GM19324 (cell line): ENCODE measurements around the gene SLC35G6.

Source experiments
- ATAC-seq: cut with Tn5 transposase; IDR thresholded peaks from one replicate; pipeline ENCODE4 v1.9.1; 2021; ENCODE audit warnings: mild to moderate bottlenecking, moderate library complexity; ENCODE audit not compliant: unreplicated experiment, low FRiP score

SLC35G6 gene

DNA sequence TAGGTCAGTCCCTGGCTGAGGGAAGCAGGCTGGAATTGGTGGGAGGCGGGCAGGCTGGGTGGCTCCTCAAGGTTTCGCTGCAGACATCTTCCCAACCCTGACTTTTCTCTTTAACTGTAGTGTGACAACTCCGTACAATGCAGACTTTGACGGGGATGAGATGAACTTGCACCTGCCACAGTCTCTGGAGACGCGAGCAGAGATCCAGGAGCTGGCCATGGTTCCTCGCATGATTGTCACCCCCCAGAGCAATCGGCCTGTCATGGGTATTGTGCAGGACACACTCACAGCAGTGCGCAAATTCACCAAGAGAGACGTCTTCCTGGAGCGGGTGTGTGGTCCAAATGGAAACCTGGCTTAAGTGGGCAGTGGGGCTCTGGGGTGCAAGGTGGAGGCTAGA is 17.9 kb downstream of the SLC35G6 start:
- ATAC-seq: no peak

- no peak for ATAC-seq
Observed at GRCh38 chr17:7501729-7502128, 20.5 kb downstream of the SLC35G6 start.

DNA sequence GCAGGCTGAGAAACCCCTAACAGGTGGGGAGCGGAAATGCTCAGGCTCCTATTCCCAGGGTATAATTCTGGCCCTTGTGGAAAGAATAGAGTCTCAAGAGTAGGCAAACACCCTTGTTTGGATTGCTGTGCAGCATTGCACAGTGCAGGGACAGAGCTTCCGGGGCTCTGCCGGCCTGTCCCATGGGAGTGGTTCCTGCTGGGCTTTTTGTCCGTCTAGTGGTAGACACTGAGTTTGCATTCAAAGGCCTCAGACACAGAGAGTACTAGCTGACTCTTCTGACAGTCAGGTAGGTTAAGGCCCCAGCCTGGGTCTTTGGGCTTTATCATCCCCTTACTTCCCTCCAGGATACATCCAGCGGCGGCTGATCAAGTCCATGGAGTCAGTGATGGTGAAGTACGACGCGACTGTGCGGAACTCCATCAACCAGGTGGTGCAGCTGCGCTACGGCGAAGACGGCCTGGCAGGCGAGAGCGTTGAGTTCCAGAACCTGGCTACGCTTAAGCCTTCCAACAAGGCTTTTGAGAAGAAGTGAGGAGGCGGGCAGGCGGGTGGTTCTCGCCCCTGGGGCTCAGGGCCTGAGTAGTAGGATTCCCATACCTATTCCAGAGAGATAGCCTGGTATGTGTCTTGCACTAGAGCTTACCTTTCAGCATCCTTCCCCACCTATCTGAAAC is 21.1 kb downstream of the SLC35G6 start:
- ATAC-seq: no peak

DNA sequence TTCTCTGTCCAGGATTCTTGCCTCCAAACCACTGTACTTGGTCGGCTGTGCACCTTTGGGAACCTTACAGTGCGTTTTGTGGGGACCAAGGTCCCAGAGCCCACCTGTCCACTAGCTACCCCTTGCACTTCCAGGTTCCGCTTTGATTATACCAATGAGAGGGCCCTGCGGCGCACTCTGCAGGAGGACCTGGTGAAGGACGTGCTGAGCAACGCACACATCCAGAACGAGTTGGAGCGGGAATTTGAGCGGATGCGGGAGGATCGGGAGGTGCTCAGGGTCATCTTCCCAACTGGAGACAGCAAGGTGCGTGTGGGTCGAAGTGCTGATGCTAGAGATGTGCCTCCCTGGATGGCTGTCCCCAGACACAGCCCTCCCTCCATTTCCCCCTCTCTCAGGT is 21.7 kb downstream of the SLC35G6 start:
- no peak for ATAC-seq

DNA sequence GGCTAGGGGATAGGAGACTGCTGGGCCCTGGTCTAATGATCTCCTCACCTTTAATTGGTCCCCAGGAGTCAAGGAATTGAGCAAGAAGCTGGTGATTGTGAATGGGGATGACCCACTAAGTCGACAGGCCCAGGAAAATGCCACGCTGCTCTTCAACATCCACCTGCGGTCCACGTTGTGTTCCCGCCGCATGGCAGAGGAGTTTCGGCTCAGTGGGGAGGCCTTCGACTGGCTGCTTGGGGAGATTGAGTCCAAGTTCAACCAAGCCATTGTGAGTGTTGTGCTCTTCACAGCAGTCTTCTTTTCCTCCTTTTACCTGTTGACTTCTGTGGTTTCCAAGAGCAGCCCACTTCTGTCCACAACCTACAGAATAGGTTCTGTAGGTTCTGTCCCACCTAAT is 22.3 kb downstream of the SLC35G6 start:
- ATAC-seq: no peak

GRCh38 chr17:7508145-7508544 is 26.9 kb downstream of the SLC35G6 start:
- no peak for ATAC-seq

GRCh38 chr17:7508846-7509245 is 27.6 kb downstream of the SLC35G6 start:
- no peak for ATAC-seq

DNA sequence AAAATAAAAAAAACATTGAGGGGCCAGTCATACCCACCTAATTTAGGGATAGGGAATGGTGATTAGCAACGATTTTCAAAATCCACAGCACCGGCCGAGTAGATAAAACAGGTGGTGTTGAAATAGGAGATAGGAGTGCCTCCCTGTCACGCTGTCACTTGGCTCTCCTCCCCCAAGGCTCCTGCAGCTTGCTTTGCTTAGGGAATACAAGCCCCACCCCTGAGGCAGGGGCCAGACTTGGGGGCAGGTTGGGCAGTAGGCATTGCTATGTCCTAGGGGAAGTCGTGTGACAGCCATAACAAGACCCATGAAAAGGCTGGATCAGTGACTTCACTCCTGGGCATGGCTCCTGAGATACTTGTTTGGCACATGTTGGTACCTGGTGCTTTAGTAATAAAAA is 28.7 kb downstream of the SLC35G6 start:
- no peak for ATAC-seq

GRCh38 chr17:7511108-7511507 is 29.9 kb downstream of the SLC35G6 start:
- no peak for ATAC-seq

DNA sequence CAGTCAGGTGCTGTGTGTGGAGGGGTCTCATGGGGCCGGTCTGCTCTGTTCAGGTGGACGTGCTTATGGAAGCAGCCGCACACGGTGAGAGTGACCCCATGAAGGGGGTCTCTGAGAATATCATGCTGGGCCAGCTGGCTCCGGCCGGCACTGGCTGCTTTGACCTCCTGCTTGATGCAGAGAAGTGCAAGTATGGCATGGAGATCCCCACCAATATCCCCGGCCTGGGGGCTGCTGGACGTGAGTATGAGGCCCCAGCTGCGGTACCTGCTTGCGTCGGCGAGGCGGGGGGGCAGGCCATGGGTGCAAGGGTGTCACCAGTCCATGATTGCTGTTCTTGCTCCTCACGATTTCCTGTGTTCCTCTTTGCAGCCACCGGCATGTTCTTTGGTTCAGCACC is 30.9 kb downstream of the SLC35G6 start:
- ATAC-seq: no peak

- ATAC-seq: no peak
Observed at GRCh38 chr17:7512824-7513540, 31.7 kb downstream of the SLC35G6 start.

GRCh38 chr17:7513850-7514419 is 32.7 kb downstream of the SLC35G6 start:
- no peak for ATAC-seq

DNA sequence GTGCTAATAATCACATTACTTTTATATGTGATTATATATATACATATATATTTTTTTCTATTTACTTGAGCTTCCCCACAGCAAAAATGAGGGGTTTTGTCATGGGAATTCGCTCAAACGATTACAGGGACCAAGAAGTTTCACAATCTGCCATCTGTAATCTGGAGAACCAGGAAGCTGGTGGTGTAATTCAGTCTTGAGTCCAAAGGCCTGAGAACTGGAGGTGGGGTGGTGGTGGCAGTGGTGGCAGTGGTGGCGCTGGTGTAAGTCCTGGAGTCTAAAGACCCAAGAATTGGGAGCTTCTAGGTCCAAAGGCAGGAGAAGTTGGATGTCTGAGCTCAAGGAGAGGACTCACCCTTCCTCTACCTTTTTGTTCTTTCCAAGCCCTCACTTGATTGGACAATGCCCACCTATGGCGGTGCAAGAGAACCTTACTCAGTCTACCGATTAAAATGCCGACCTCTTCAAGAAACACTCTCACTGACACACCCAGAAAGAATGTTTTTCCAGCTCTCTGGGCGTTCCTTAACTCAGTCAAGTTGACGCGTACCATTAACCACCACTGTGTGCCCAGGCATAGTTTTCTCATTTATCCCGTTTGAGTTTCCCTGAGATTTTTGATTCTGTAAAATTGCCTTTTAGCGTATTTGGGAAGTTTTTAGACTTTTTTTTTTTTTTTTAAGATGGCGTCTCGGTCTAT is 34.8 kb downstream of the SLC35G6 start:
- no peak for ATAC-seq

- ATAC-seq: no peak
Observed at GRCh38 chr17:7523033-7523432, 41.8 kb downstream of the SLC35G6 start.

DNA sequence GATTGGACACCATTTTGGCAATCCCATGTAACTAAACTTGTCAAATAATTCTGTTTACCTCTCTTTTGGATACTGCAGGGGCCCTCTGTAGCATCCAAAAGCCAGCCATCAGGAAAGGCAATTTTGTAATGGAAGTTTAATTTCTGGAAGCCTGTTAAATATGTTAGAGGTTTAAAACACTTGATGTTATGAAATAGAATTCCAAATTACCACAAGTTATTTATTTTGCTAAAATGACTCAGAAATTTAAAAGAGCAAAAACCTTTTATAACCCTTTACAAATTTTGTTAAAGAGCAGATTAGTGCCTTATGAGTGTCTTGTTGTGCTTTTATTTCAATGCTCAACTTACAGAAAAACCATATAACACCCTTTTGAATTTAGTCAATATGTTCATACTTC is 47.6 kb downstream of the SLC35G6 start:
- ATAC-seq: no peak

DNA sequence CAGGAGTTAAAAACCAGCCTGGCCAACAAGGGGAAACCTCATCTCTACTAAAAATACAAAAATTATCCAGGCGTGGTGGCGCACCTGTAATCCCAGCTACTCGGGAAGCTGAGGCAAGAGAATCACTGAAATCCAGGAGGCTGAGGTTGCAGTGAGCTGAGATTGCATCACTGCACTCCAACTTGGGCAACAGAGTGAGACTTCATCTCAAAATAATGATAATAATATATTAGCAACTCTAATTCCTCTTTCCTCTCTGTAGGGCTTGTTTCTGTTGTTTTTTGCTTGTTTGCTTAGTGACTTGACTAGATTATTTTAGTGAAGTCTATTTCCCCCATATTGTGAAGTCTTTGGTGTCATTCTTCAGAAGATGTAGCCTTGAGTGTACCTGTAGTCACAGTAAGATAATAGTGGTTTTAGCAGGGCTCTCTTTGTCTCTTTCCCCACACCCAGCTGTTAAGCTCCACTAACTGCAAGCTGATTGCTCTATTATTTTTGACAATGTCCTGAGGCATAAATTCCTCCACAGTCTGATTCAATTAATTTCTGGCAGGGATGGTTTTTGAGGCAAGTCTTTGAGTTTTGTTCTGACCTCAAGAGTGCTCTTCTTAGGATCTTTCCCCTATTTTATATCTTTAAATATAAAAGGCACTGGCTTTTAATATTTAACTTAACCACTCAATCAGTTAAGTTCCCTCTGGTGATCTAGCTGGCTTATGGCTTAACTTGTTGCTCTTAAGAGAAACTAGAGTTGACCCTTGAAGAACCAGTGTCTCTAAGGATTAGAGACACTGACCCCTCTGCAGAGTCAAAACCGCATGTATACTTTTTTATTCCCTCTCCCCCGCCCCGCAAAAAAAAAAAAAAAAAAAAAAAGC is 49.0 kb downstream of the SLC35G6 start:
- no peak for ATAC-seq
